HepG2 (cell line): ENCODE measurements around the gene C14orf119.

Experiments used
- GTF2F1 ChIP-seq: fragments of 150-350 bp; IDR thresholded peaks from 2 replicates; pipeline ENCODE4 v1.6.1; 2014; ENCODE audit warnings: low read length
- PHF8 ChIP-seq: sonication (generic); formaldehyde crosslinking; IDR thresholded peaks from 2 replicates; pipeline ENCODE4 v1.5.0; 2020; ENCODE audit warnings: missing genetic modification reagents

DNA sequence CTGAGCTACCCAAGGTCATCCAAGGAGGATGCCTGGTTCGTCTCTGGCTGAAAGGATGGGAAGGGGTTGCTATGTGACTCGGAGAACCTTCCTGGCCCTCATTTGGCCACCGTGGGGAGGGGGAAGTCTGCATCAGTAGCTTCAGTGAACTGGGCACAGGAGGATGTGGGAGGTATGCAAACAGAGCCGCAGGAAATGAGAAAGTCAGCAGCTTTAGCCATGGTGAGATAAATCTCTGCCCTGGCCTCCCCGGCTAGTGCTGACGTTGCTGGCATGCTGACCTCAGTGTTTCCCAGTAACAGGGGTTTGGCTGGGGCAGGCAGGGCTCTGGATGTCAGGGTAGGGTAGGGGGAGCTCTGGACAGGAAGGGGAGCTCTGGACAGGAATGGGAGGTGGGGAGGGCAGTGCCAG is 26.1 kb downstream of the C14orf119 start:
- no peak for TF ChIP-seq GTF2F1
- no peak for TF ChIP-seq PHF8 (CRISPR knock-in tag)
